ENCODE results near the gene CDC42BPG.

Gene CDC42BPG

GRCh38 chr11:64864473-64865285 lies 20.2 kb upstream of the CDC42BPG start:
- FAIRE-seq = no peak

- FAIRE-seq = no peak
These were observed 19.7 kb upstream of the CDC42BPG start for GRCh38 chr11:64864135-64864472.

- no peak for FAIRE-seq
These were observed 19.1 kb upstream of the CDC42BPG start for GRCh38 chr11:64863391-64864060.

- no peak for FAIRE-seq
These were observed 18.5 kb upstream of the CDC42BPG start for GRCh38 chr11:64862987-64863390.

GRCh38 chr11:64861227-64861975 lies 16.9 kb upstream of the CDC42BPG start:
- no peak for FAIRE-seq

- FAIRE-seq = no peak
These were observed 15.3 kb upstream of the CDC42BPG start for GRCh38 chr11:64859542-64860414.

- FAIRE-seq = no peak
These were observed 14.2 kb upstream of the CDC42BPG start for GRCh38 chr11:64858467-64859263.

GRCh38 chr11:64857485-64857884 lies 13.0 kb upstream of the CDC42BPG start:
- no peak for FAIRE-seq

- no peak for FAIRE-seq
These were observed 12.2 kb upstream of the CDC42BPG start for GRCh38 chr11:64856382-64857227.

GRCh38 chr11:64855596-64856304 lies 11.3 kb upstream of the CDC42BPG start:
- no peak for FAIRE-seq

GRCh38 chr11:64854534-64855502 lies 10.4 kb upstream of the CDC42BPG start:
- FAIRE-seq = no peak

GRCh38 chr11:64854157-64854533 lies 9.7 kb upstream of the CDC42BPG start:
- no peak for FAIRE-seq

GRCh38 chr11:64853709-64854108 lies 9.3 kb upstream of the CDC42BPG start:
- FAIRE-seq = no peak

GRCh38 chr11:64852804-64853509 lies 8.5 kb upstream of the CDC42BPG start:
- no peak for FAIRE-seq

GRCh38 chr11:64851831-64852351 lies 7.4 kb upstream of the CDC42BPG start:
- no peak for FAIRE-seq

- no peak for FAIRE-seq
These were observed 6.6 kb upstream of the CDC42BPG start for GRCh38 chr11:64850979-64851567.

GRCh38 chr11:64849598-64850356 lies 5.3 kb upstream of the CDC42BPG start:
- FAIRE-seq = no peak

All from endometrium (tissue), 2 donors.